SK-N-DZ (cell line): ENCODE data around the gene LYRM7.
"Not testable (repeated sequence)": the region's sequence is repeated elsewhere in the genome, so short reads cannot be mapped to it uniquely, and the experiment has no call there.

Experiments
- DNase-seq: peaks from one replicate; pipeline ENCODE4 v3.0.0-alpha.2; 2015; ENCODE audit warnings: low spot score

LYRM7 gene

GRCh38 chr5:131220566-131220965, 49.8 kb downstream of the LYRM7 start:
- DNase-seq: no peak

- DNase-seq: no peak
These were observed 50.4 kb downstream of the LYRM7 start for GRCh38 chr5:131221008-131221703.

- DNase-seq: no peak
These were observed 51.1 kb downstream of the LYRM7 start for GRCh38 chr5:131221888-131222287.

GRCh38 chr5:131222731-131223130, 52.0 kb downstream of the LYRM7 start:
- DNase-seq: no peak

- DNase-seq: no peak
These were observed 53.1 kb downstream of the LYRM7 start for GRCh38 chr5:131223751-131224386.

- DNase-seq: no peak
These were observed 53.9 kb downstream of the LYRM7 start for GRCh38 chr5:131224387-131225201.

GRCh38 chr5:131225282-131225974, 54.7 kb downstream of the LYRM7 start:
- no peak for DNase-seq

- DNase-seq: no peak
These were observed 56.2 kb downstream of the LYRM7 start for GRCh38 chr5:131226899-131227298.

- no peak for DNase-seq
These were observed 57.9 kb downstream of the LYRM7 start for GRCh38 chr5:131228646-131229045.

GRCh38 chr5:131229623-131230022, 58.9 kb downstream of the LYRM7 start:
- no peak for DNase-seq

GRCh38 chr5:131230406-131230805, 59.7 kb downstream of the LYRM7 start:
- no peak for DNase-seq

- DNase-seq: no peak
These were observed 68.9 kb downstream of the LYRM7 start for GRCh38 chr5:131239686-131240085.

GRCh38 chr5:131242728-131243255, 72.0 kb downstream of the LYRM7 start:
- no peak for DNase-seq

- DNase-seq: no peak
These were observed 74.6 kb downstream of the LYRM7 start for GRCh38 chr5:131245312-131245711.

- DNase-seq: no peak
These were observed 75.2 kb downstream of the LYRM7 start for GRCh38 chr5:131245948-131246347.

GRCh38 chr5:131246504-131246903, 75.8 kb downstream of the LYRM7 start:
- no peak for DNase-seq

GRCh38 chr5:131250751-131251475, 80.2 kb downstream of the LYRM7 start:
- no peak for DNase-seq

GRCh38 chr5:131252824-131253171, 82.1 kb downstream of the LYRM7 start:
- no peak for DNase-seq

GRCh38 chr5:131254025-131254424, 83.3 kb downstream of the LYRM7 start:
- not testable (repeated sequence) for DNase-seq

GRCh38 chr5:131254741-131255140, 84.0 kb downstream of the LYRM7 start:
- DNase-seq: no peak
